HepG2 (cell line): ENCODE measurements around the gene RTN4RL2. TPM values are rescaled to one million over a fixed set of nuclear protein-coding genes. Genes with fewer than 3 reads are reported as not detected.

ENCODE experiments used
- BORCS8-MEF2B ChIP-seq: sonication (generic); formaldehyde crosslinking; IDR thresholded peaks from 2 replicates; pipeline ENCODE4 v1.8.0; 2022; ENCODE audit warnings: mild to moderate bottlenecking, missing genetic modification reagents
- CAMTA2 ChIP-seq: sonication (generic); formaldehyde crosslinking; IDR thresholded peaks from 2 replicates; pipeline ENCODE4 v1.4.0; 2020; ENCODE audit warnings: mild to moderate bottlenecking, missing genetic modification reagents, borderline replicate concordance
- CCDC6 ChIP-seq: sonication (generic); formaldehyde crosslinking; IDR thresholded peaks from 2 replicates; pipeline ENCODE4 v1.8.1; 2022; ENCODE audit warnings: mild to moderate bottlenecking, missing genetic modification reagents, moderate library complexity
- FOXP1 ChIP-seq, 2 experiments: fragments of 450-650 bp in 1 of 2; IDR thresholded peaks; 2 replicates each; pipeline ENCODE4 v1.6.1; 2017 to 2018; ENCODE audit warnings: antibody characterized with exemption in 1 of 2
- HINFP ChIP-seq: sonication (generic); formaldehyde crosslinking; IDR thresholded peaks from 2 replicates; pipeline ENCODE4 v1.4.0; 2020; ENCODE audit warnings: low read depth, mild to moderate bottlenecking, missing genetic modification reagents
- KMT2A ChIP-seq: sonication (generic); formaldehyde crosslinking; IDR thresholded peaks from 2 replicates; pipeline ENCODE4 v1.4.0; 2020; ENCODE audit warnings: missing genetic modification reagents
- NFYB ChIP-seq: sonication (generic); formaldehyde crosslinking; IDR thresholded peaks from 2 replicates; pipeline ENCODE4 v1.4.0; 2020; ENCODE audit warnings: missing genetic modification reagents
- NR2C2 ChIP-seq: sonication (generic); formaldehyde crosslinking; IDR thresholded peaks from 2 replicates; pipeline ENCODE4 v1.4.0; 2020; ENCODE audit warnings: missing genetic modification reagents, mild to moderate bottlenecking, moderate library complexity, borderline replicate concordance
- PAWR ChIP-seq: sonication (generic); formaldehyde crosslinking; IDR thresholded peaks from 2 replicates; pipeline ENCODE4 v1.4.0; 2020; ENCODE audit warnings: missing genetic modification reagents, mild to moderate bottlenecking, borderline replicate concordance
- PCBP1 ChIP-seq: fragments of 200-400 bp; formaldehyde crosslinking; IDR thresholded peaks from 2 replicates; pipeline ENCODE4 v1.6.1; 2017; ENCODE audit warnings: mild to moderate bottlenecking, low read depth, low read length, borderline replicate concordance
- RBAK ChIP-seq: sonication (generic); formaldehyde crosslinking; IDR thresholded peaks from 2 replicates; pipeline ENCODE4 v1.5.1; 2020; ENCODE audit warnings: mild to moderate bottlenecking, missing genetic modification reagents
- SNRNP70 ChIP-seq: fragments of 200-400 bp; formaldehyde crosslinking; IDR thresholded peaks from 2 replicates; pipeline ENCODE4 v1.6.1; 2017; ENCODE audit warnings: mild to moderate bottlenecking, low read depth, low read length, moderate library complexity
- TFDP1 ChIP-seq: IDR thresholded peaks from 2 replicates; pipeline ENCODE4 v1.6.1; 2016; ENCODE audit warnings: missing compliant biosample characterization, missing genetic modification reagents, borderline replicate concordance
- TRIM24 ChIP-seq: sonication (generic); formaldehyde crosslinking; IDR thresholded peaks from 2 replicates; pipeline ENCODE4 v1.8.0; 2022; ENCODE audit warnings: mild to moderate bottlenecking, missing genetic modification reagents
- ZFP90 ChIP-seq: sonication (generic); formaldehyde crosslinking; IDR thresholded peaks from 2 replicates; pipeline ENCODE4 v1.8.0; 2022; ENCODE audit warnings: missing genetic modification reagents, mild to moderate bottlenecking, inconsistent platforms, borderline replicate concordance
- ZNF136 ChIP-seq: sonication (generic); formaldehyde crosslinking; IDR thresholded peaks from 2 replicates; pipeline ENCODE4 v1.8.1; 2022; ENCODE audit warnings: low read depth, mild to moderate bottlenecking, moderate library complexity, missing genetic modification reagents
- ZNF20 ChIP-seq: sonication (generic); formaldehyde crosslinking; IDR thresholded peaks from 2 replicates; pipeline ENCODE4 v1.4.0; 2020; ENCODE audit warnings: mild to moderate bottlenecking, moderate library complexity, missing genetic modification reagents
- ZNF282 ChIP-seq: fragments of 450-650 bp; IDR thresholded peaks from 2 replicates; pipeline ENCODE4 v1.6.1; 2018; ENCODE audit not compliant: partially characterized antibody
- ZNF768 ChIP-seq: sonication (generic); formaldehyde crosslinking; IDR thresholded peaks from 2 replicates; pipeline ENCODE4 v1.4.0; 2020; ENCODE audit warnings: missing genetic modification reagents
- ZNF772 ChIP-seq: sonication (generic); formaldehyde crosslinking; IDR thresholded peaks from 2 replicates; pipeline ENCODE4 v1.5.0; 2020; ENCODE audit warnings: mild to moderate bottlenecking, missing genetic modification reagents
- polyA plus RNA-seq, 8 experiments: library from polyadenylated mRNA; depleted of rRNA in 3 of 8; stranded (reverse) in 7 of 8; unstranded in 1 of 8; fragments of >200 nt; fragmentation: Illumina TruSeq in 4 of 8; extraction: Trizol in 4 of 8; gene quantifications; 2 replicates each; pipeline versions ENCODE4 v1.2.1 to v1.2.3, GENCODE V29; 2011 to 2016; ENCODE audit warnings: low read depth in 4 of 8, missing spikeins in 1 of 8, mixed read lengths in 1 of 8; ENCODE audit not compliant: insufficient read depth in 1 of 8
- total RNA-seq, 5 experiments: library from RNA; depleted of rRNA; stranded (reverse); fragments of >200 nt; fragmentation: Illumina TruSeq; extraction: Trizol; gene quantifications; 2 replicates each; pipeline ENCODE4 v1.2.3, GENCODE V29; 2016; ENCODE audit warnings: low read depth in 1 of 5
- TF ChIP-seq, protein P1 (sequence below): IDR thresholded peaks from 2 replicates; pipeline ENCODE4 v1.6.1; 2016; ENCODE audit warnings: mild to moderate bottlenecking
- TF ChIP-seq, protein P2 (sequence below): sonication (generic); formaldehyde crosslinking; IDR thresholded peaks from 2 replicates; pipeline ENCODE4 v1.4.0; 2020; ENCODE audit warnings: mild to moderate bottlenecking, missing genetic modification reagents

The RTN4RL2 gene
- total and polyA plus RNA-seq, 2 of the 13 experiments (the other 11 are each of a cell fraction or from before 2014, with no cell fraction given), result 1.3 to 4.3 TPM

DNA sequence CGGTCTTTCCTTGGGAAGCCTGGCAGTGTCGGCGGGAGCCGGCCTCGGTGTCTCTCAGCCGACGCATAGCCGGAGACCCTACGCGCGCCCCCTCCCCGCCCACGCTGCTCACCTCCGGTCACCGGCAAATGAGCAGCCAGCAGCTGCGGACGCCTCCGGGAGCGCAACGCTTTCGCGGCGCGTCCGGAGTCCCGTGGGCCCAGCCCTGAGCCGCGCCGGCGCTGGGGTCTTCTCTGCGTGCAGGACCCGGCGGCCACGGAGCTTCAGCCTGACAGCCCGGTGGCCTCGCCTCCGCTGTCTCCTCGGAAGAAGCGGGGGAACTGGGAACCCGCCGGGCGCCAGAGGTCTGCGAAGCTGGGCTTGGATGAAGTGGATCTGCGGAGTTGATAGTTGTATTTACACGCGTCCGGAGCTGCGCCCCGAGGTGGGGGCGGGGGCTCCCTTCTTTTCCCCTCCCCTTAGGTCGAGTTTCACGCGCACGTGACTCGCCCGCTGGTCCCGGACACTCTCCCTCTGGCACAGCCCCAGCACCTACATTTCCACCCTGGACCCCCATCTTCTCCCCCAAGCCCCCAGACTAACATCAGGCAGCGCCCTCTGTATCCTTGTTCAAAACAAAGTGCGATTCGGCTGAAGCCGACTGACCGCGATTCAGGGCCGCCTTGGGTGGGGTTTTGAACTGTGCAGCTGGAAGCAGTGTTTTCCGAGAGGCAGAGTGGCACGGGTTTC is 55.2 kb downstream of the RTN4RL2 start, which contains the start of gene SLC43A1 (continued):
- TF ChIP-seq TFDP1 (CRISPR knock-in tag) (0 out of 2 replicates have a peak, but pooled peaks have one; percentile 10), KMT2A (CRISPR knock-in tag) (0 out of 2 replicates have a peak, but pooled peaks have one; percentile 31), PAWR (CRISPR knock-in tag) (no peak), RBAK (CRISPR knock-in tag) (no peak), ZNF768 (CRISPR knock-in tag) (0 out of 2 replicates have a peak, but pooled peaks have one; percentile 38), ZNF772 (CRISPR knock-in tag) (no peak), ZNF282 (no peak), NR2C2 (CRISPR knock-in tag) (peak; percentile 6; the same call in 1 of the 2 replicates), ZNF20 (CRISPR knock-in tag) (peak; percentile 74; the same call in 1 of the 2 replicates), ZNF136 (CRISPR knock-in tag) (no peak), SNRNP70 (no peak), FOXP1 (IDR thresholded peaks at IDR 0.05) (no peak), FOXP1 (CRISPR knock-in tag; IDR thresholded peaks at IDR 0.05) (peak; percentile 44; the same call in 1 of the 2 replicates), ZFP90 (CRISPR knock-in tag) (peak; percentile 58), TRIM24 (CRISPR knock-in tag) (no peak), NFYB (CRISPR knock-in tag) (no peak), CAMTA2 (no peak), CCDC6 (CRISPR knock-in tag) (peak; percentile 53; the same call in 1 of the 2 replicates), BORCS8-MEF2B (CRISPR knock-in tag) (peak; percentile 74; the same call in 1 of the 2 replicates), HINFP (CRISPR knock-in tag) (no peak), PCBP1 (0 out of 2 replicates have a peak, but pooled peaks have one; percentile 54)
- TF ChIP-seq, protein P1, sequence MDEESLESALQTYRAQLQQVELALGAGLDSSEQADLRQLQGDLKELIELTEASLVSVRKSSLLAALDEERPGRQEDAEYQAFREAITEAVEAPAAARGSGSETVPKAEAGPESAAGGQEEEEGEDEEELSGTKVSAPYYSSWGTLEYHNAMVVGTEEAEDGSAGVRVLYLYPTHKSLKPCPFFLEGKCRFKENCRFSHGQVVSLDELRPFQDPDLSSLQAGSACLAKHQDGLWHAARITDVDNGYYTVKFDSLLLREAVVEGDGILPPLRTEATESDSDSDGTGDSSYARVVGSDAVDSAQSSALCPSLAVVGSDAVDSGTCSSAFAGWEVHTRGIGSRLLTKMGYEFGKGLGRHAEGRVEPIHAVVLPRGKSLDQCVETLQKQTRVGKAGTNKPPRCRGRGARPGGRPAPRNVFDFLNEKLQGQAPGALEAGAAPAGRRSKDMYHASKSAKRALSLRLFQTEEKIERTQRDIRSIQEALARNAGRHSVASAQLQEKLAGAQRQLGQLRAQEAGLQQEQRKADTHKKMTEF (CRISPR knock-in tag), result peak; percentile 59; the same call in 1 of the 2 replicates
- TF ChIP-seq, protein P2, sequence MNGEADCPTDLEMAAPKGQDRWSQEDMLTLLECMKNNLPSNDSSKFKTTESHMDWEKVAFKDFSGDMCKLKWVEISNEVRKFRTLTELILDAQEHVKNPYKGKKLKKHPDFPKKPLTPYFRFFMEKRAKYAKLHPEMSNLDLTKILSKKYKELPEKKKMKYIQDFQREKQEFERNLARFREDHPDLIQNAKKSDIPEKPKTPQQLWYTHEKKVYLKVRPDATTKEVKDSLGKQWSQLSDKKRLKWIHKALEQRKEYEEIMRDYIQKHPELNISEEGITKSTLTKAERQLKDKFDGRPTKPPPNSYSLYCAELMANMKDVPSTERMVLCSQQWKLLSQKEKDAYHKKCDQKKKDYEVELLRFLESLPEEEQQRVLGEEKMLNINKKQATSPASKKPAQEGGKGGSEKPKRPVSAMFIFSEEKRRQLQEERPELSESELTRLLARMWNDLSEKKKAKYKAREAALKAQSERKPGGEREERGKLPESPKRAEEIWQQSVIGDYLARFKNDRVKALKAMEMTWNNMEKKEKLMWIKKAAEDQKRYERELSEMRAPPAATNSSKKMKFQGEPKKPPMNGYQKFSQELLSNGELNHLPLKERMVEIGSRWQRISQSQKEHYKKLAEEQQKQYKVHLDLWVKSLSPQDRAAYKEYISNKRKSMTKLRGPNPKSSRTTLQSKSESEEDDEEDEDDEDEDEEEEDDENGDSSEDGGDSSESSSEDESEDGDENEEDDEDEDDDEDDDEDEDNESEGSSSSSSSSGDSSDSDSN (CRISPR knock-in tag), result peak; percentile 50
